B cell (primary cell): Measurements from ENCODE around the gene WBP1L. TPM values are rescaled to one million over a fixed set of nuclear protein-coding genes. Genes with fewer than 3 reads are reported as not detected.

ENCODE experiments used
- ATAC-seq: fragments of 200-7000 bp; cut with Tn5 transposase; one replicate; pipeline ENCODE4 v1.10.0; 2021; ENCODE audit warnings: low read depth, mild to moderate bottlenecking, moderate number of reproducible peaks, moderate library complexity
- CTCF ChIA-PET: fragments of 350-600 bp; sonication (Branson Sonifier 250); formaldehyde crosslinking; loops from one replicate; lab custom pipeline; 2021; ENCODE audit warnings: antibody characterized with exemption, inconsistent platforms; lab: Charles Lee
- POLR2A ChIA-PET: fragments of 350-600 bp; sonication (Branson Sonifier 250); formaldehyde crosslinking; loops from one replicate; lab custom pipeline; 2021; ENCODE audit warnings: antibody characterized with exemption; lab: Charles Lee
- DNase-seq: peaks from one replicate; pipeline ENCODE4 v3.0.0; 2013
- H2AFZ ChIP-seq: 2 replicates; pipeline ENCODE4 v1.6.1; 2012; ENCODE audit warnings: mild to moderate bottlenecking, low read depth, low read length; ENCODE audit not compliant: insufficient read depth, poor library complexity, severe bottlenecking
- H3K27ac ChIP-seq, 2 donors: 1 replicate in 1 of 2; 2 replicates in 1 of 2; pipeline ENCODE4 v1.5.1; 2012 to 2013; ENCODE audit warnings: low read length in 2 of 2, mild to moderate bottlenecking in 2 of 2, moderate library complexity in 1 of 2
- H3K27me3 ChIP-seq, 4 experiments: fragments of 200-600 bp in 1 of 4; sonication (generic) in 1 of 4; replicated peaks in 1 of 4; 1 replicate in 2 of 4; 2 replicates in 2 of 4; pipeline versions ENCODE4 v1.6.1 to v1.7.0; 2013 to 2016; ENCODE audit warnings: low read length in 3 of 4, mild to moderate bottlenecking in 2 of 4, mixed read lengths in 1 of 4, moderate library complexity in 1 of 4; ENCODE audit not compliant: insufficient read depth in 4 of 4, control insufficient read depth in 3 of 4; ENCODE audit errors: control extremely low read depth in 1 of 4
- H3K36me3 ChIP-seq, 2 experiments: replicated peaks in 1 of 2; 1 replicate in 1 of 2; 2 replicates in 1 of 2; pipeline versions ENCODE4 v1.6.1 to v1.7.1; 2013; ENCODE audit warnings: low read length in 1 of 2; ENCODE audit not compliant: insufficient read depth in 2 of 2, control insufficient read depth in 1 of 2; ENCODE audit errors: control extremely low read depth in 1 of 2, extremely low read depth in 1 of 2
- H3K4me1 ChIP-seq, 2 donors: fragments of 200-600 bp in 1 of 2; sonication (generic) in 1 of 2; 1 replicate in 1 of 2; 2 replicates in 1 of 2; pipeline versions ENCODE4 v1.5.1 to v1.6.1; 2013 to 2017; ENCODE audit warnings: low read length in 2 of 2; ENCODE audit not compliant: control insufficient read depth in 2 of 2, insufficient read depth in 2 of 2
- H3K4me2 ChIP-seq: replicated peaks from 2 replicates; pipeline ENCODE3; 2012; ENCODE audit warnings: mild to moderate bottlenecking, low read depth, low read length; ENCODE audit not compliant: poor library complexity, severe bottlenecking
- H3K4me3 ChIP-seq, 5 experiments: fragments of 200-600 bp in 1 of 5; sonication (generic) in 1 of 5; 1 replicate in 3 of 5; 2 replicates in 2 of 5; pipeline versions ENCODE4 v1.5.1 to v1.7.0; 2011 to 2016; ENCODE audit warnings: low read length in 4 of 5, mild to moderate bottlenecking in 4 of 5, low read depth in 2 of 5, control low read depth in 1 of 5, moderate library complexity in 1 of 5; ENCODE audit not compliant: insufficient read depth in 1 of 5; ENCODE audit errors: control extremely low read depth in 1 of 5, extremely low read depth in 1 of 5
- H3K79me2 ChIP-seq: fragments of 200-600 bp; sonication (generic); one replicate; pipeline ENCODE4 v1.6.0; 2016; ENCODE audit warnings: low read length; ENCODE audit not compliant: control insufficient read depth, insufficient read depth
- H3K9ac ChIP-seq: fragments of 200-600 bp; sonication (generic); 2 replicates; pipeline ENCODE4 v1.6.1; 2017; ENCODE audit warnings: mild to moderate bottlenecking, low read length, moderate library complexity
- H3K9me3 ChIP-seq, 3 donors: one replicate each; pipeline versions ENCODE4 v1.6.1 to v1.7.1; 2013; ENCODE audit warnings: low read length in 2 of 3; ENCODE audit not compliant: control insufficient read depth in 2 of 3, insufficient read depth in 1 of 3; ENCODE audit errors: control extremely low read depth in 1 of 3
- H4K20me1 ChIP-seq: 2 replicates; pipeline ENCODE4 v1.6.0; 2012; ENCODE audit warnings: mild to moderate bottlenecking, low read length; ENCODE audit not compliant: insufficient read depth, control insufficient read depth, poor library complexity, severe bottlenecking
- H3K27ac Mint-ChIP-seq: one replicate; pipeline ENCODE4 v1.8.0; 2021; ENCODE audit warnings: mixed read lengths
- H3K27me3 Mint-ChIP-seq: one replicate; pipeline ENCODE4 v1.8.0; 2021; ENCODE audit warnings: mixed read lengths
- H3K4me1 Mint-ChIP-seq: one replicate; pipeline ENCODE4 v1.8.0; 2021; ENCODE audit warnings: mixed read lengths
- H3K4me3 Mint-ChIP-seq: one replicate; pipeline ENCODE4 v1.8.0; 2021; ENCODE audit warnings: mixed read lengths
- H3K9me3 Mint-ChIP-seq: one replicate; pipeline ENCODE4 v1.8.0; 2022; ENCODE audit warnings: mixed read lengths; ENCODE audit not compliant: insufficient read depth
- EZH2 ChIP-seq: IDR thresholded peaks from 2 replicates; pipeline ENCODE4 v1.6.1; 2012; ENCODE audit warnings: borderline replicate concordance, low read depth, mild to moderate bottlenecking, moderate library complexity, low read length; ENCODE audit not compliant: insufficient read depth, poor library complexity, severe bottlenecking
- WGBS: methylation state at CpG from one replicate; pipeline ENCODE4 v1.1.5; 2013; ENCODE audit warnings: missing lambda C conversion rate; ENCODE audit not compliant: insufficient coverage; 5-methylcytosine and 5-hydroxymethylcytosine counted together
- intact Hi-C: fragments of 100-400 bp; cut with micrococcal nuclease; formaldehyde crosslinking; loops from one replicate; pipeline ENCODE4 v1.10.0; 2022
- polyA plus RNA-seq: library from polyadenylated mRNA; depleted of rRNA; stranded (reverse); fragments of >200 nt; gene quantifications from 2 replicates; pipeline ENCODE4 v1.2.3, GENCODE V29; 2012
- total RNA-seq, 2 donors: library from RNA; stranded (reverse); fragments of 120-200 nt in 1 of 2; gene quantifications; 1 replicate in 1 of 2; 2 replicates in 1 of 2; pipeline versions ENCODE4 v1.2.3 to v1.2.4, GENCODE V29; 2013 to 2022
- TF ChIP-seq, protein P1 (sequence below): fragments of 200-600 bp; IDR thresholded peaks from one replicate; pipeline ENCODE4 v1.8.0; 2022; ENCODE audit warnings: antibody characterized with exemption, mild to moderate bottlenecking

Gene WBP1L
- total and polyA plus RNA-seq, 2 donors (not counting 1 experiment from before 2014, with no cell fraction given), result 14.3 to 43.2 TPM

DNA sequence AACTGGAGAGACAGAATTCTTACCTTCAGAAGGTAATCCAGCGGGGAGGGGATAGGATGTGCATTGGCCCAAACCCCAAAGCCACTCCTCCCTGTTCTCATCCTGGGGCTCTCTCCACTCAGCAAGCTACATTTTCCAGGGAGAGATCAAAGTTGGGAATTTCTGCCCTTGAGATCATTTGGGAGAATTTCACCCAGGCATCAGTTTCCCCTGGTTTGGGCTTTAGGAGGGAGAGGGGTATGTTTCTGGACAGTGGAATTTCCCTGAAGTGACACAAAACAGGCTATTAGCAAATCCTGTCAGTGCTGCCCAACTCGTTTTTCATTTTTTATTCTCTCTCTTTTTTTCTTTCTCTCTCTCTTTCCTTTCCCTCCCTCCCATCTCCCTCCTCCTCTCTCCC lies 57.7 kb downstream of the WBP1L start:
- Histone ChIP-seq H3K36me3 (peaks cover 0 to 55% of the 10 kb centered on the region in 2 experiments), H3K9me3 (no peaks in the 10 kb centered on the region), H3K4me3 (no peak overlapping the region), H4K20me1 (peaks cover 23% of the 10 kb centered on the region), H3K9ac (no peak overlapping the region), H3K4me1 (peaks cover 13 to 19% of the 10 kb centered on the region in 2 donors), H3K27ac (peak overlapping the region in 1 of 2 donors; percentile 41), H2AFZ (no peak overlapping the region), H3K79me2 (peaks cover 84% of the 10 kb centered on the region), H3K27me3 (no peaks in the 10 kb centered on the region), H3K4me2 (no peak overlapping the region)
- intact Hi-C loops, result no loop called here
- Mint-ChIP-seq H3K27ac (peak overlapping the region; percentile 17), H3K4me1 (peaks cover 44% of the 10 kb centered on the region), H3K9me3 (no peaks in the 10 kb centered on the region), H3K4me3 (no peak overlapping the region), H3K27me3 (no peaks in the 10 kb centered on the region)
- POLR2A ChIA-PET, result interaction anchor here (1.5 kb wide), 1 partner anchor 87 kb away, joined by 3 read pairs; the partner anchor contains the start of genes ARL3 and SFXN2
- WGBS, result 60% methylated on average over 1 of the region's 2 CpGs
- no peak for TF ChIP-seq EZH2
- TF ChIP-seq, protein P1, sequence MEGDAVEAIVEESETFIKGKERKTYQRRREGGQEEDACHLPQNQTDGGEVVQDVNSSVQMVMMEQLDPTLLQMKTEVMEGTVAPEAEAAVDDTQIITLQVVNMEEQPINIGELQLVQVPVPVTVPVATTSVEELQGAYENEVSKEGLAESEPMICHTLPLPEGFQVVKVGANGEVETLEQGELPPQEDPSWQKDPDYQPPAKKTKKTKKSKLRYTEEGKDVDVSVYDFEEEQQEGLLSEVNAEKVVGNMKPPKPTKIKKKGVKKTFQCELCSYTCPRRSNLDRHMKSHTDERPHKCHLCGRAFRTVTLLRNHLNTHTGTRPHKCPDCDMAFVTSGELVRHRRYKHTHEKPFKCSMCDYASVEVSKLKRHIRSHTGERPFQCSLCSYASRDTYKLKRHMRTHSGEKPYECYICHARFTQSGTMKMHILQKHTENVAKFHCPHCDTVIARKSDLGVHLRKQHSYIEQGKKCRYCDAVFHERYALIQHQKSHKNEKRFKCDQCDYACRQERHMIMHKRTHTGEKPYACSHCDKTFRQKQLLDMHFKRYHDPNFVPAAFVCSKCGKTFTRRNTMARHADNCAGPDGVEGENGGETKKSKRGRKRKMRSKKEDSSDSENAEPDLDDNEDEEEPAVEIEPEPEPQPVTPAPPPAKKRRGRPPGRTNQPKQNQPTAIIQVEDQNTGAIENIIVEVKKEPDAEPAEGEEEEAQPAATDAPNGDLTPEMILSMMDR, result no peak
- ATAC-seq (no peak), DNase-seq (no peak)
- CTCF ChIA-PET, result no interaction called here

DNA sequence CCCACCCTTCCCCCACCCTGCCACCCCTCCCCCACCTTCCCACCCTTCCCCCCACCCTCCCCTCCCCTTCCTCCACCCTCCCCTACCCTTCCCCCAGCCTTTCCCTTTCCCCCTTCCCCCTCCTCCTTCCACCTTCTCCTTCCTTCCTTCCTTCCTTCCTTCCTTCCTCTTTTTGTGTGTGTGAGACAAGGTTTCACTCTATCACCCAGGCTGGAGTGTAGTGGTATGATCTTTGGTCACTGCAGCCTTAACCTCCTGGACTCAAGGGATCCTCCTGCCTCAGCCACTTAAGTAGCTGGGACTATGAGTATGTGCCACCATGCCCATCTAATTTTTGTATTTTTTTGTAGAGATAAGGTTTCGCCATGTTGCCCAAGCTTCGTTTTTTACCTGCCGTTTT lies 58.2 kb downstream of the WBP1L start:
- 80% methylated on average over 1 of the region's 3 CpGs for whole genome bisulfite sequencing
- POLR2A ChIA-PET, result interaction anchor here (0.6 to 1.5 kb wide), 2 partner anchors 88 to 157 kb away, joined by 3 read pairs; partner anchors contain the start of genes ARL3 and SFXN2
- CTCF ChIA-PET, result interaction anchor here (0.6 to 2.2 kb wide), 5 partner anchors 50 to 1743 kb away, joined by 3 to 5 read pairs (median 3); partner anchors contain the start of gene WBP1L
- no peaks in the 10 kb centered on the region for H3K9me3 Mint-ChIP-seq
- intact Hi-C loops, result no loop called here
- H3K27ac Mint-ChIP-seq, result peak overlapping the region; percentile 76
- TF ChIP-seq EZH2, result no peak
- TF ChIP-seq, protein P1, result no peak
- no peak for ATAC-seq
- peak overlapping the region; percentile 32 for H3K4me3 Mint-ChIP-seq
- no peak overlapping the region for H3K9ac ChIP-seq
- H3K27ac ChIP-seq, result no peak overlapping the region
- peaks cover 80% of the 10 kb centered on the region for H3K79me2 ChIP-seq
- H3K9me3 ChIP-seq, result no peaks in the 10 kb centered on the region
- H3K36me3 ChIP-seq, result peaks cover 0 to 58% of the 10 kb centered on the region in 2 experiments
- peaks cover 23% of the 10 kb centered on the region for H4K20me1 ChIP-seq
- no peak overlapping the region for H3K4me3 ChIP-seq
- H3K27me3 Mint-ChIP-seq, result no peaks in the 10 kb centered on the region
- H3K4me2 ChIP-seq, result no peak overlapping the region
- H3K4me1 Mint-ChIP-seq, result peaks cover 39% of the 10 kb centered on the region
- DNase-seq, result no peak
- H3K4me1 ChIP-seq, result peaks cover 9 to 14% of the 10 kb centered on the region in 2 donors
- H3K27me3 ChIP-seq, result no peaks in the 10 kb centered on the region
- H2AFZ ChIP-seq, result no peak overlapping the region
